ES-I3 (cell line): ENCODE data around the gene NCOA3.

Experiments used
- H3K36me3 ChIP-seq: 2 replicates; pipeline ENCODE4 v1.6.1; 2013; ENCODE audit warnings: mild to moderate bottlenecking, low read length, control low read depth, moderate library complexity; ENCODE audit not compliant: insufficient read depth
- H3K4me1 ChIP-seq: 2 replicates; pipeline ENCODE4 v1.6.1; 2013; ENCODE audit warnings: mild to moderate bottlenecking, control low read depth, low read length; ENCODE audit not compliant: insufficient read depth
- H3K9ac ChIP-seq: 2 replicates; pipeline ENCODE4 v1.6.1; 2013; ENCODE audit warnings: low read depth, mild to moderate bottlenecking, low read length, moderate library complexity
- H3K9me3 ChIP-seq: 2 replicates; pipeline ENCODE4 v1.6.1; 2013; ENCODE audit warnings: mild to moderate bottlenecking, low read length, moderate library complexity; ENCODE audit not compliant: control insufficient read depth, insufficient read depth

Gene NCOA3

GRCh38 chr20:47531458-47531857 is 29.8 kb downstream of the NCOA3 start:
- Histone ChIP-seq H3K9ac (no peak overlapping the region), H3K36me3 (no peaks in the 10 kb centered on the region), H3K4me1 (no peaks in the 10 kb centered on the region), H3K9me3 (no peaks in the 10 kb centered on the region)

GRCh38 chr20:47532002-47532401 is 30.3 kb downstream of the NCOA3 start:
- H3K4me1 ChIP-seq: no peaks in the 10 kb centered on the region
- H3K36me3 ChIP-seq: no peaks in the 10 kb centered on the region
- no peaks in the 10 kb centered on the region for H3K9me3 ChIP-seq
- H3K9ac ChIP-seq: no peak overlapping the region

GRCh38 chr20:47533518-47534062 is 31.9 kb downstream of the NCOA3 start:
- no peak overlapping the region for H3K9ac ChIP-seq
- no peaks in the 10 kb centered on the region for H3K9me3 ChIP-seq
- no peaks in the 10 kb centered on the region for H3K36me3 ChIP-seq
- no peaks in the 10 kb centered on the region for H3K4me1 ChIP-seq

- Histone ChIP-seq H3K4me1 (no peaks in the 10 kb centered on the region), H3K9ac (no peak overlapping the region), H3K9me3 (no peaks in the 10 kb centered on the region), H3K36me3 (no peaks in the 10 kb centered on the region)
Measured at GRCh38 chr20:47534405-47534804, 32.7 kb downstream of the NCOA3 start.

GRCh38 chr20:47535088-47535487 is 33.4 kb downstream of the NCOA3 start:
- no peaks in the 10 kb centered on the region; the same call in 1 of the 2 replicates for H3K36me3 ChIP-seq
- no peaks in the 10 kb centered on the region for H3K9me3 ChIP-seq
- H3K4me1 ChIP-seq: no peaks in the 10 kb centered on the region
- H3K9ac ChIP-seq: no peak overlapping the region

- Histone ChIP-seq H3K4me1 (no peaks in the 10 kb centered on the region), H3K36me3 (no peaks in the 10 kb centered on the region; the same call in 1 of the 2 replicates), H3K9ac (no peak overlapping the region), H3K9me3 (no peaks in the 10 kb centered on the region)
Measured at GRCh38 chr20:47535994-47536393, 34.3 kb downstream of the NCOA3 start.

GRCh38 chr20:47540443-47541354 is 39.0 kb downstream of the NCOA3 start:
- peaks cover 3% of the 10 kb centered on the region; the same call in 1 of the 2 replicates for H3K4me1 ChIP-seq
- H3K9me3 ChIP-seq: no peaks in the 10 kb centered on the region
- no peaks in the 10 kb centered on the region; the same call in 1 of the 2 replicates for H3K36me3 ChIP-seq
- no peak overlapping the region for H3K9ac ChIP-seq

- no peaks in the 10 kb centered on the region for H3K9me3 ChIP-seq
- H3K36me3 ChIP-seq: no peaks in the 10 kb centered on the region; the same call in 1 of the 2 replicates
- peaks cover 3% of the 10 kb centered on the region; the same call in 1 of the 2 replicates for H3K4me1 ChIP-seq
- no peak overlapping the region for H3K9ac ChIP-seq
Measured at GRCh38 chr20:47541355-47541922, 39.8 kb downstream of the NCOA3 start.

GRCh38 chr20:47543006-47543431 is 41.3 kb downstream of the NCOA3 start:
- Histone ChIP-seq H3K9me3 (no peaks in the 10 kb centered on the region), H3K36me3 (no peaks in the 10 kb centered on the region; the same call in 1 of the 2 replicates), H3K9ac (no peak overlapping the region), H3K4me1 (peaks cover 3% of the 10 kb centered on the region; the same call in 1 of the 2 replicates)

- H3K36me3 ChIP-seq: no peaks in the 10 kb centered on the region; the same call in 1 of the 2 replicates
- no peaks in the 10 kb centered on the region for H3K9me3 ChIP-seq
- H3K9ac ChIP-seq: no peak overlapping the region
- H3K4me1 ChIP-seq: peaks cover 3% of the 10 kb centered on the region; the same call in 1 of the 2 replicates
Measured at GRCh38 chr20:47544240-47544639, 42.6 kb downstream of the NCOA3 start.

- Histone ChIP-seq H3K9ac (no peak overlapping the region), H3K9me3 (peaks cover 2% of the 10 kb centered on the region; the same call in 1 of the 2 replicates), H3K4me1 (peaks cover 3% of the 10 kb centered on the region; the same call in 1 of the 2 replicates), H3K36me3 (no peaks in the 10 kb centered on the region; the same call in 1 of the 2 replicates)
Measured at GRCh38 chr20:47544852-47545251, 43.2 kb downstream of the NCOA3 start.

GRCh38 chr20:47545499-47545898 is 43.8 kb downstream of the NCOA3 start:
- H3K4me1 ChIP-seq: peaks cover 3% of the 10 kb centered on the region

GRCh38 chr20:47546184-47547033 is 44.7 kb downstream of the NCOA3 start:
- Histone ChIP-seq H3K4me1 (peaks cover 3% of the 10 kb centered on the region), H3K9ac (no peak overlapping the region), H3K9me3 (peaks cover 2% of the 10 kb centered on the region; the same call in 1 of the 2 replicates), H3K36me3 (no peaks in the 10 kb centered on the region)

More at GRCh38 chr20:47545499-47545898, 43.8 kb downstream of the NCOA3 start:
- Histone ChIP-seq H3K9me3 (peaks cover 2% of the 10 kb centered on the region; the same call in 1 of the 2 replicates), H3K36me3 (no peaks in the 10 kb centered on the region), H3K9ac (no peak overlapping the region)

GRCh38 chr20:47547034-47547387 is 45.3 kb downstream of the NCOA3 start:
- Histone ChIP-seq H3K4me1 (peaks cover 3% of the 10 kb centered on the region), H3K9ac (no peak overlapping the region), H3K9me3 (peaks cover 2% of the 10 kb centered on the region; the same call in 1 of the 2 replicates), H3K36me3 (no peaks in the 10 kb centered on the region)
